ENCODE results near the gene FAM228B.
A peak's percentile ranks its signal among the peaks of the same experiment; 100 is the strongest.

FAM228B gene

GRCh38 chr2:24160761-24161160 lies 37.5 kb downstream of the FAM228B start:
- H3K4me3 ChIP-seq (ENCODE audit: low read depth, low read length): no peak overlapping the region

GRCh38 chr2:24162494-24162893 lies 39.2 kb downstream of the FAM228B start:
- H3K4me3 ChIP-seq (ENCODE audit: low read depth, low read length): no peak overlapping the region
- no peak for TF ChIP-seq CTCF (IDR thresholded peaks at IDR 0.05; ENCODE audit: borderline replicate concordance, insufficient read depth, low read depth, low read length)

More at GRCh38 chr2:24160761-24161160, 37.5 kb downstream of the FAM228B start:
- TF ChIP-seq CTCF (IDR thresholded peaks at IDR 0.05; ENCODE audit: borderline replicate concordance, insufficient read depth, low read depth, low read length): no peak

- H3K4me3 ChIP-seq (ENCODE audit: low read depth, low read length): no peak overlapping the region
- no peak for TF ChIP-seq CTCF (IDR thresholded peaks at IDR 0.05; ENCODE audit: borderline replicate concordance, insufficient read depth, low read depth, low read length)
Measured at GRCh38 chr2:24163186-24163585, 39.9 kb downstream of the FAM228B start.

GRCh38 chr2:24163601-24164000 lies 40.3 kb downstream of the FAM228B start:
- no peak overlapping the region for H3K4me3 ChIP-seq (ENCODE audit: low read depth, low read length)
- no peak for TF ChIP-seq CTCF (IDR thresholded peaks at IDR 0.05; ENCODE audit: borderline replicate concordance, insufficient read depth, low read depth, low read length)

- TF ChIP-seq CTCF (IDR thresholded peaks at IDR 0.05; ENCODE audit: borderline replicate concordance, insufficient read depth, low read depth, low read length): peak; percentile 91
- no peak overlapping the region for H3K4me3 ChIP-seq (ENCODE audit: low read depth, low read length)
Measured at GRCh38 chr2:24164416-24164973, 41.2 kb downstream of the FAM228B start.

- no peak for TF ChIP-seq CTCF (IDR thresholded peaks at IDR 0.05; ENCODE audit: borderline replicate concordance, insufficient read depth, low read depth, low read length)
- H3K4me3 ChIP-seq (ENCODE audit: low read depth, low read length): no peak overlapping the region
Measured at GRCh38 chr2:24169023-24169422, 45.8 kb downstream of the FAM228B start.

GRCh38 chr2:24174851-24175277 lies 51.6 kb downstream of the FAM228B start, which contains the start of gene FAM228A:
FAM228A (plus strand) TSS chr2:24175053; CDS start chr2:24175481, 428 bp downstream.
- H3K4me3 ChIP-seq (ENCODE audit: low read depth, low read length): no peak within 1 kb of the TSS
- no peak for TF ChIP-seq CTCF (IDR thresholded peaks at IDR 0.05; ENCODE audit: borderline replicate concordance, insufficient read depth, low read depth, low read length)
